ENCODE data around the gene GSTA4. TPM values are rescaled to one million over a fixed set of nuclear protein-coding genes. Genes with fewer than 3 reads are reported as not detected.

GSTA4 gene
- total and polyA plus RNA-seq, 2 of the 8 experiments (the other 6 are each of a cell fraction or from before 2014, with no cell fraction given): 13.9 to 21.6 TPM

- no peak overlapping the region for H2AFZ ChIP-seq (ENCODE audit: low read length)
- no peaks in the 10 kb centered on the region for H3K79me2 ChIP-seq (ENCODE audit: control insufficient read depth in 1 of 2, insufficient read depth in 2 of 2, low read length in 2 of 2)
- CTCF ChIA-PET (ENCODE audit: partially characterized antibody): interaction anchor here (0.6 to 4.1 kb wide), 25 partner anchors 9 to 527 kb away, joined by 3 to 21 read pairs (median 4); partner anchors contain the start of gene FBXO9
- H3K18ac ChIP-seq (ENCODE audit: extremely low read depth, low read length): no peak overlapping the region
- no peaks in the 10 kb centered on the region for H3K79me1 ChIP-seq (ENCODE audit: low read depth, low read length)
- no peak overlapping the region for H3K14ac ChIP-seq (ENCODE audit: insufficient read length)
- H3K4me1 ChIP-seq (replicated peaks in 1 of 4; ENCODE audit: control insufficient read depth in 3 of 4, insufficient read depth in 4 of 4, low read length in 3 of 4): no peaks in the 10 kb centered on the region; a peak in 1 of 7 replicates
- no peaks in the 10 kb centered on the region for H3K27me3 ChIP-seq (replicated peaks in 1 of 4; ENCODE audit: control insufficient read depth in 3 of 4, extremely low read depth in 1 of 4, insufficient read depth in 3 of 4, low read length in 3 of 4)
- WGBS, 2 experiments (ENCODE audit: extremely low coverage in 1 of 2, insufficient coverage in 1 of 2, insufficient read length in 1 of 2, insufficient replicate concordance in 2 of 2, low coverage in 1 of 2, low lambda C conversion rate in 2 of 2, missing lambda C conversion rate in 1 of 2): 61% methylated on average over 21 of the region's 21 CpGs; no CpG with 5 or more reads in 1 of the 2 experiments
- H3K23me2 ChIP-seq (ENCODE audit: low read depth, low read length): no peaks in the 10 kb centered on the region; the same call in 1 of the 2 replicates
- H2BK5ac ChIP-seq (ENCODE audit: low read depth, low read length): no peak overlapping the region
- no peaks in the 10 kb centered on the region for H3K9me3 ChIP-seq (ENCODE audit: insufficient read depth in 2 of 2, low read depth in 1 of 2, low read length in 1 of 2)
- H2BK12ac ChIP-seq (ENCODE audit: low read depth, low read length): no peak overlapping the region
- FAIRE-seq: no peak
- H3K27ac ChIP-seq (ENCODE audit: low read depth, low read length): no peak overlapping the region
- H3K4me2 ChIP-seq (ENCODE audit: insufficient read depth in 1 of 2, low read depth in 2 of 2, low read length in 2 of 2): peak overlapping the region; percentile 41 to 91; a peak in 2 of 4 replicates
- POLR2A ChIA-PET (ENCODE audit: partially characterized antibody): interaction anchor here (0.8 to 2.6 kb wide), 7 partner anchors 10 to 331 kb away, joined by 3 to 10 read pairs (median 4); partner anchors contain the start of gene FBXO9
- H4K91ac ChIP-seq (replicated peaks; ENCODE audit: insufficient read length, low read length): no peak overlapping the region
- H2BK20ac ChIP-seq (ENCODE audit: low read length): no peak overlapping the region
- no peak overlapping the region for H2BK120ac ChIP-seq (replicated peaks; ENCODE audit: low read depth, low read length)
- H3K36me3 ChIP-seq (ENCODE audit: control insufficient read depth in 2 of 4, insufficient read depth in 4 of 4, low read length in 3 of 4): no peaks in the 10 kb centered on the region
- H3K4me3 ChIP-seq (ENCODE audit: extremely low read depth in 1 of 4, insufficient read depth in 2 of 4, low read depth in 3 of 4, low read length in 4 of 4): peak overlapping the region in 2 of 4 experiments; percentile 6 to 40; a peak in 3 of 8 replicates
- H3K9ac ChIP-seq (replicated peaks in 1 of 4; ENCODE audit: extremely low read depth in 1 of 4, low read depth in 3 of 4, low read length in 3 of 4): no peak overlapping the region
- H3K56ac ChIP-seq (replicated peaks; ENCODE audit: insufficient read length, low read depth, low read length): no peak overlapping the region
- H3K23ac ChIP-seq (ENCODE audit: insufficient read length): no peak overlapping the region
- no peak overlapping the region for H4K5ac ChIP-seq (ENCODE audit: insufficient read length, low read depth, low read length)
- peaks cover 0 to 1% of the 10 kb centered on the region in 2 experiments for H4K20me1 ChIP-seq (replicated peaks in 1 of 2; ENCODE audit: control insufficient read depth in 1 of 2, insufficient read depth in 2 of 2, low read length in 2 of 2)
- DNase-seq (ENCODE audit: low read depth in 1 of 2, low spot score in 2 of 2): peak; percentile 47 to 60
- no peak for TF ChIP-seq BRCA1 (IDR thresholded peaks at IDR 0.05; ENCODE audit: low read depth, low read length)
- TF ChIP-seq CTCF (IDR thresholded peaks at IDR 0.05; ENCODE audit: control extremely low read depth in 1 of 3, insufficient read depth in 1 of 3, low read depth in 1 of 3, low read length in 3 of 3): no peak
- no peak for TF ChIP-seq CTBP2 (IDR thresholded peaks at IDR 0.05; ENCODE audit: borderline replicate concordance, insufficient read depth, insufficient read length, low read length)
- TF ChIP-seq TAF1 (IDR thresholded peaks at IDR 0.05; ENCODE audit: low read depth, low read length): no peak
- TF ChIP-seq HDAC6 (IDR thresholded peaks at IDR 0.05; ENCODE audit: low read depth, low read length): no peak
- no peak for TF ChIP-seq ATF3 (IDR thresholded peaks at IDR 0.05; ENCODE audit: insufficient read depth, low read depth, low read length)
- TF ChIP-seq TEAD4 (IDR thresholded peaks at IDR 0.05; ENCODE audit: low read depth, low read length): no peak
- no peak for TF ChIP-seq MAFK (IDR thresholded peaks at IDR 0.05; ENCODE audit: low read depth, low read length)
- no peak overlapping the region for H4K8ac ChIP-seq (ENCODE audit: extremely low read depth, insufficient read depth, low read length)
- H3K4ac ChIP-seq (replicated peaks; ENCODE audit: insufficient read length, low read depth, low read length): no peak overlapping the region
- no peak overlapping the region for H2AK5ac ChIP-seq (ENCODE audit: low read depth, low read length)
- no peak overlapping the region for H2BK15ac ChIP-seq (ENCODE audit: low read length)
These were observed 995 bp upstream of the GSTA4 start for GRCh38 chr6:52995913-52996645.

All from H1 (cell line).